Smooth muscle cell of the coronary artery (primary cell): ENCODE measurements around the gene MAP4K2. TPM values are rescaled to one million over a fixed set of nuclear protein-coding genes. Genes with fewer than 3 reads are reported as not detected.

Source experiments
- total RNA-seq: library from RNA; depleted of rRNA; stranded (reverse); fragments of >200 nt; gene quantifications from 2 replicates; pipeline ENCODE4 v1.2.3, GENCODE V29; 2014; ENCODE audit warnings: low replicate concordance

MAP4K2 gene
- total RNA-seq = 4.7 and 7.2 TPM in 2 replicates

DNA sequence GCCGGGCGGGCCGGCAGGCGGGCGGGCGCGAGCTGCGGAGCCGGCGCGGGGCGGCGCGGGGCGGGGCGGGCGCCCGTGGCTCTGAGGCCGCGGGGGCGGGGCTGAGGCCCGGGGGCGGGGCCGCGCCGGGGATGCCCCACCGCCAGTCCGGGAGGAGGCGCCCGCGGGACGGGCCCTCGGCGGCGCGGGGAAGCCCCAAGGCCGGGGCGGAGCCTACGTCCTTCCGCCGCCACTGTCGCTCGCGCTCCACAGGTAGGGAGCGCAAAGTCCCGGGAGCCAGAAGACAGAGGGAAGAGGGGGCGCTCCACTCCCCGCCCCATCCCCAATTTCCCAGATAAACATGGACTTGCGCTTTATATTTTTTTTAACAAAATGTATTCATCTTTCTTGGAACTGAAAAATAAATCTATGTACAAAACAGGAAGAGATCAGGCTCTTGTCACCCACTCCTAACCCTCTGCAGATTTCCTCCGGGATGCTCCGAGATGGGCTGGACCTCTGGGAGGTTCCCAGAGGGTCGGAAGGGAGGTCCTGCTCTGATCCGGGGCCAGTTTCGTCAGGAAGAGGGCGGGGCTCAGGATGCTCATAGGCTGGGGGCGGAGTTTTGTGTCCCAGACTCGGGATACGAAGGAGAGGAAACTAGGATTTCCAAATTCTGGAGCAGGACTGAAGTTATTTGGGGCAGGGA, at the start of gene MAP4K2:
Gene MAP4K2, minus strand, starts transcription at position 57 of the 688 bp plus-strand sequence. CDS start 65 bp downstream, outside the sequence.

DNA sequence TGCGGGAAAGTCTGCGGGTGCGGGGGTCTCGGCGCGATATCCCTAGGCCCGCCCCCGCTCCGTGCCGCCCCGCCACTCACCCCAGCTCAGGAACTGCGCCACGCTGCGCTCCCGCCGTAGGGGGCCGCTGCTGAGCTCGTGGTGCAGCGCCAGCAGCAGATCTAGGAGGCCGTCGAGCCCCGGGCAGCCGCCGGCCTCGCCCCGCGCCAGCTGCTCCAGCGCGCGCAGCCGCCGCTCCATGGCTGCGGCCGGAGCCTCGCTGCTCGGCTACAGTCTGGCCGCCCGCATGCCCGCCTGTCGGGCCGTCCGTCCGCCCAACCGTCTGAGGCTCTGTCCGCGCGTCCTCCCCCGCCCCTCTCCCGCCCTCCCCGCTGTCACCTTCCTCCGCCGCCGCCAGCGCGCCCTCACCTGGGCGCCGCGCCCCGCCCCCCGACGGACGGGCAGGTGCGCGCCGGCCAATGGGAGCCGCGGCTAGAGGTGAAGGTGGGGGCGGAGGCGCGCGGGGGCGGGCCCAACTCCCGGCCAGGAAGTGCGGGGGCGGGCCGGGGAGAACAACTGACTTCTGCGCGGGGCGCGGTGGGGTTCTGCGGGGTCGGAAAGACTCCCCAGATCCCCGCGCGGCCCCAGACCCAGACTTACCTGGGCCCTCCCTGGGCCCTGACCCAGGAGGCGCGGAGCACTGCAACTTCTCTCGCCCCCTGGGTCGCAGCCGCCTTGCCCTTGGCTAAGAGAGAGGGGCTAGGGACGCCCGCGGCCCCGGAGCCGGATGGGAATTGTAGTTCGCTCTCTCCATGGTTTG, 41.5 kb upstream of the MAP4K2 start, which contains the start of gene CDC42BPG:
Gene CDC42BPG, minus strand, starts transcription at position 324 of the 799 bp plus-strand sequence. Its CDS starts 84 bp downstream, at position 240.

DNA sequence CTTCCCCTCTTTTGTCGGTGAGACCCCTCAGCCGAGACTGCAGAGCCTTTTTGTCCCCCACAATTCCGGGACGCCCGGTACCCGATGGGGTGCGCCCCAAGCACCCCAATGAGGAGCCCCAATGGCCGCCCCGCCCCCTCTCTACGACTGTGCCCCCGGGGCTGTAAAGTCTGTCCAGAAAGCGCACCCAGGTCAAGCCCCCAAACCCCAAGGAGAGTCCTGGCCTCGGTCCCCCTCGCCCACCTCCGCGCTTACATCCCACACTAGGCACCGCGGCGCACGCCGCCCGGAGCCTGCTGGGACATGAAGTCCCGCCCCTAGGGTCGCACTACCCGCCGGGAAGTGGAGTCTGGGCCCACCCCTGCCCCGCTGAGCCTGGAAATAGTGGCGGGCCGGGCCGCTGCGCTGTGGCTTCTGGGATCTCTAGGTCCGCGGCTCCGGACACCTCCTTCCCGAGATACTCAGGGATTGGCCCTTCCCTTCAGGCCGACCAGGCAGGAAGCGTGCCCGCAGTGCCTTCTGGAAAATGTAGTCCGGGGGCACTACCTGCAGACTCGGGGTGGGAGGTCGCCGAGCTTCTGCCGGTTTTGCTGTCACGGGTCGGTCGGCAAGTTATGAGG, 7.4 kb upstream of the MAP4K2 start, which contains the start of gene MEN1:
Gene MEN1, minus strand, starts transcription at position 281 of the 620 bp plus-strand sequence. CDS start 442 bp downstream, outside the sequence.

DNA sequence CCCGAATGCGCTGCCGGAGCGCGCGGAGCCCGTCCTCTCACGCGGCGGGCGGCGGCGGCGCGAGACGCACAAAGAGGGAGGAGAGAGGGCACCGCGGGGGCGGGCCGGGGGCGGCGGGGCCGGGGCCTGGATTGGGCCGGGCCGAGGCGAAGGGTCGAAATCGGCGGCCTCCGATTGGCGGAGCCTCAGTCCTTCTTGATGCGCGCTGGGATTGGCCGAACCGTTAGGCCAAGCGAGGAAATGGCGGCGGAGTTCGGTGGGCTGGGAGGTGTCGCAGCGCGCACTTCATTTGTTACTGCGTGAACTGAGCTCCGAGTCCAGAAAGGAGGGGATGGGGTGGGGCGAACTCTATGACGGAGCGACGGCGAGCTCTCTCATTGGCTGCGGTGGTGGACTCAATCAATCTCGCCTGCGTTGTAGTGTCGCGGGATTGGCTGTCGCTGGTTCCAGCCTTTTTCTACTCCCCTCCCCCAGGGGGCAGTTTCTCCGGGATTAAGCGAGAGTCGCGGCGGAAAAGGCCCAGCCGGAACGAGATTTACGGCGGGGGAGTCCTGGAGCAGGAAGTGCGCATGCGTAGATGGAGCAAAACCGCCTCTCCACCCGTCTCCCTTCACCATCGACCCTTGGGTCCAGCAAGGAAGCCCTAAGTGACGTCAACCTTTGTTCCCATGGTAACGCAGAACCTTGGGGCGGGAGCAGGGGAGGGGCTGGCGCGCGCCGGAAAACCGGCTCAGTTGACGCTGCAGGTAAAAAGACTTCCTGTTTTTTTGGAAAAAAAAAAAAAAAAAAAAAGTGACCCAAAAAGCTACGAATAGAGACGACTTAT, 24.3 kb downstream of the MAP4K2 start, which contains the start of gene SF1:
Gene SF1, minus strand, starts transcription at position 70 of the 826 bp plus-strand sequence. CDS start 150 bp downstream, outside the sequence.

DNA sequence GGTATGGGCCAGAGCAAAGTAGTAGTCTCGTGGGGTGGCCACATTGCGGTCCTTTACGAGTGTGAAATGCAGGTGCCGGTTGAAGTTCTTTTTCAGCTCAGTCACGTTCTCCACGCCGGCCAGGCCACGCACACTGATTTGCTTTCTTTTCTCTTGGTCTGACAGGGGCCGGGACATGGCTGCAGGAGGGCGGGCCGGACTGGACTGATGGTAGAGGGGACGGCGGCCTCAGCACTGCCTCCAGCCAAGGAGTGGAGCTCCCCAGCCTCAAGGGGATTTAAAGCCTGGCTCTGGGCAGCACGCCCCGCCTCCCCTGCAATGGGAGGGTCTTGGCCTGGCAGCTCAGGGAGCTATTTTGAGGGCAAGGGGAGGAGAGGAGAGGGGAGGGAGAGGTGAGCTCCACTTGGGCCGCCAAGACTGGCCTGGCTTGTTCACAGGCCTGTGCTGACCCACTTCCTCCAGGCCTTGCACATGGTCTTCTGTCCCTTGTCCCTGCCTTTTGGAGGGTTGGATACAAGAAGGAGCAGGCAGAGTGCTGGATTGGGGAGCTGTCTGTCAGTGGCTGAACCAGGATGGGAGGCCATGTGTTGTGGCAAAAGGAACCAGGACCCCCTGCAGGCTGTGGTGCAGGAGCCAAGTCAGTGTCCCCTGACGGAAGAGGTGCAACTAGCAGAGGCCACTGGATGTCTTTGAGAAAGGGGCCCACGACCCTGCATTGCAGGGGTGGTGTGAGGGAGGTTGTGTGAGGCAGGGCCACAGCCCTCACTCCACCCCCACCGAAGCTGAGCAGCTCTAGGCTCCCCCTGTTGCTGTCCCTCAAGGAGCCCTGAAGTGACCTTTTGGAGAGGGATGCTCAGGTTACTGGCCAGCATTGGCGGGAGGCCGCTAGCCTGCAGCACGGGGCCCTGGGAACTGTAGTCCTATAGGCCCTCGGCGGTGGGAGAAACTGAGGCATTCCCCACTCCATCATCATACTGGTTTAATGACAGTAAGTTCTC, 43.0 kb downstream of the MAP4K2 start, which contains the start of gene PYGM:
Gene PYGM, minus strand, starts transcription at position 253 of the 998 bp plus-strand sequence. Its CDS starts 76 bp downstream, at position 177.

DNA sequence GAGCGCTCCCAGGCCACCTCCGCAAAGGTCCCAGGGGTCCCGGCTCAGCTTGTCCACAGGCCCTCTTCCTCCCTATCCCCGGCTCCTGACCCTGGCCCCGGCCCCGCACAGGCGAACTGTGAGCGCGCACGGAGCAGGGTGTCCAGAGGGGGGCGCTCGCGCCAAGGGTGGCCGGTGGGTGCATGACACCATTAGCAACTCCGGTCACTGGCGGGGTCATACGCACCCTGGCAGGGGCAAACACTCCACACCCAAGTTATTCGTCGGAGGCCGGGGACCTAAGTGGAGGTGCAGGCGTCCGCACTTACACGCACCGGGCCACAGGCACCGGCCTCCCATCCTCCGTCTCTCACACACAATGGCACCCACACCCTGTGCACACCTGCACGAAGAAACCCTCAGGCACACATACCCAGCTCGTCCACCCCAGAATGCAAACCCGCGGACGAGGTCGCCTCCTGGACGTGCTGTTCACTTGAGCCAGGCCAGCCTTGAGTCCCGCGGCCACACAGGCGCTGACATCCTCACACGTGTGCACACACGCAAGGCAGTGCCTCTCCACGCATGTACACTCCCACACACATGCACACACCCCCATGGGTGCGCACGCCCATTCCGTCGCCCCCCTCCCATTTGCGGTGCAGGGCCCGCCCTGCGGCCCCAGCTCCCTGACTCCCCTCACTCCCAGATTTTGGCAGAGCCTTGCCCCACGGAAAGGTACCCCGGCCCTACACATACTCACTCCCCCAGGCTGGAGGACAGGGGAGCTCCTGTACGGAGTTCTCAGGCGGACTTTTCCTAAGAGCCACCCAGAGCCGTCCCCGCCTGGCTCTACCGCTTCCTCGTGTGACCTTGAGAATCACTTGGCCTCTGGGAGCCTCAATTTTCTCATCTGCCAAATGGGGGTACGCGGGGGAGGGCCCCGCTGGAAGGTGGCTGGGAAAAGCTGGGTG, 59.1 kb downstream of the MAP4K2 start, which contains the start of gene RASGRP2:
Gene RASGRP2, minus strand, starts transcription at position 552 of the 953 bp plus-strand sequence. CDS start 1,276 bp downstream, outside the sequence.

Other genes starting within 250 kb of the MAP4K2 start
- not detected in 2 replicates for gene SLC22A11, start 247.3 kb downstream of the MAP4K2 start, total RNA-seq
- gene SLC22A12, start 212.0 kb downstream of the MAP4K2 start, total RNA-seq = not detected in 2 replicates
- 6.6 and 29.0 TPM in 2 replicates for gene NRXN2, start 80.0 kb downstream of the MAP4K2 start, total RNA-seq
- 0.23 and 0.59 TPM in 2 replicates for gene RASGRP2, start 59.1 kb downstream of the MAP4K2 start, total RNA-seq
- 0.68 and 4.0 TPM in 2 replicates for gene PYGM, start 43.2 kb downstream of the MAP4K2 start, total RNA-seq
- gene SF1, start 24.7 kb downstream of the MAP4K2 start, total RNA-seq = 47.5 and 50.9 TPM in 2 replicates
- gene MEN1, start 7.3 kb upstream of the MAP4K2 start, total RNA-seq = 11.1 and 11.3 TPM in 2 replicates
- gene CDC42BPG, start 41.4 kb upstream of the MAP4K2 start, total RNA-seq = under 0.01 and 0.08 TPM in 2 replicates
- 71.9 and 97.1 TPM in 2 replicates for gene EHD1, start 75.4 kb upstream of the MAP4K2 start, total RNA-seq
- gene ATG2A, start 114.0 kb upstream of the MAP4K2 start, total RNA-seq = 5.6 and 9.2 TPM in 2 replicates
- 4.3 and 8.9 TPM in 2 replicates for gene PPP2R5B, start 121.5 kb upstream of the MAP4K2 start, total RNA-seq
- not detected in 2 replicates for gene GPHA2, start 132.7 kb upstream of the MAP4K2 start, total RNA-seq
- not detected in 2 replicates for gene MAJIN, start 168.9 kb upstream of the MAP4K2 start, total RNA-seq
- gene BATF2, start 193.8 kb upstream of the MAP4K2 start, total RNA-seq = 0.15 TPM in 1 of 2 replicates, not detected in the other
- 91.6 and 106 TPM in 2 replicates for gene ARL2, start 210.9 kb upstream of the MAP4K2 start, total RNA-seq
- gene SNX15, start 224.2 kb upstream of the MAP4K2 start, total RNA-seq = 5.9 TPM in 2 replicates
- gene SAC3D1, start 238.0 kb upstream of the MAP4K2 start, total RNA-seq = 6.3 and 8.6 TPM in 2 replicates